Chondrocyte (in vitro differentiated cells): ENCODE data around the gene MACC1. TPM values are rescaled to one million over a fixed set of nuclear protein-coding genes. Genes with fewer than 3 reads are reported as not detected.

ENCODE experiments used
- DNase-seq: peaks from one replicate; pipeline ENCODE4 v3.0.0; 2021; ENCODE audit warnings: mixed read lengths, low spot score
- H3K27ac Mint-ChIP-seq: one replicate; pipeline ENCODE4 v1.8.0; 2021; ENCODE audit warnings: mild to moderate bottlenecking, moderate library complexity, mixed read lengths; ENCODE audit not compliant: unreplicated experiment
- H3K27me3 Mint-ChIP-seq: 2 replicates; pipeline ENCODE4 v1.8.0; 2021; ENCODE audit warnings: low read depth, mixed read lengths
- H3K36me3 Mint-ChIP-seq: 2 replicates; pipeline ENCODE4 v1.8.0; 2021; ENCODE audit warnings: low read depth, mixed read lengths
- H3K4me1 Mint-ChIP-seq: 2 replicates; pipeline ENCODE4 v1.8.0; 2021; ENCODE audit warnings: low read depth, mild to moderate bottlenecking, mixed read lengths
- H3K4me3 Mint-ChIP-seq: one replicate; pipeline ENCODE4 v1.8.0; 2021; ENCODE audit warnings: mild to moderate bottlenecking, moderate library complexity, mixed read lengths; ENCODE audit not compliant: unreplicated experiment
- H3K9me3 Mint-ChIP-seq: 2 replicates; pipeline ENCODE4 v1.8.0; 2021; ENCODE audit warnings: low read depth, mixed read lengths
- total RNA-seq: library from RNA; stranded (reverse); gene quantifications from 3 replicates; pipeline ENCODE4 v1.2.1, GENCODE V29; 2021
- TF ChIP-seq, protein P1 (sequence below): fragments of 200-600 bp; sonication (generic); IDR thresholded peaks from 2 replicates; pipeline ENCODE4 v1.5.0; 2021; ENCODE audit warnings: antibody characterized with exemption, mild to moderate bottlenecking, moderate library complexity

The MACC1 gene
- total RNA-seq, 1 donor from 2014 or later: not detected

DNA sequence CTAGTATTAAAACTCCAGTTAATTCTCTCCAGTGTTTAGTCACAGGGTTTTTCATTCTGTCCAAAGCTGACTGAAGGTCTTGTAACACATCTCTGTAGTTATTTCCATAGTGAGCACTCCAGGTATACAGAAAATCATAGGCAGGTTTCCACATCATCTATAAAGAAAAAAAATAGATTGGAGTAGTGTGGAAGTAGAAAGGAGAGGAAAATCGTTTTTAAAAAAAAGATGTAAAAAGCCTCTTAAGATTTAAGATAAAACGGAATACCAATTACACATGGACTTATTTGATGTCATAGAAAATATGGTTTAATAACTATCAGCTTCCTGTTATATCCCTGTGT is 76.2 kb downstream of the MACC1 start:
- Mint-ChIP-seq H3K4me1 (peaks cover 7% of the 10 kb centered on the region), H3K9me3 (no peaks in the 10 kb centered on the region), H3K27ac (no peak overlapping the region), H3K27me3 (peaks cover 3% of the 10 kb centered on the region), H3K4me3 (no peak overlapping the region), H3K36me3 (no peaks in the 10 kb centered on the region)
- DNase-seq: no peak
- TF ChIP-seq, protein P1, sequence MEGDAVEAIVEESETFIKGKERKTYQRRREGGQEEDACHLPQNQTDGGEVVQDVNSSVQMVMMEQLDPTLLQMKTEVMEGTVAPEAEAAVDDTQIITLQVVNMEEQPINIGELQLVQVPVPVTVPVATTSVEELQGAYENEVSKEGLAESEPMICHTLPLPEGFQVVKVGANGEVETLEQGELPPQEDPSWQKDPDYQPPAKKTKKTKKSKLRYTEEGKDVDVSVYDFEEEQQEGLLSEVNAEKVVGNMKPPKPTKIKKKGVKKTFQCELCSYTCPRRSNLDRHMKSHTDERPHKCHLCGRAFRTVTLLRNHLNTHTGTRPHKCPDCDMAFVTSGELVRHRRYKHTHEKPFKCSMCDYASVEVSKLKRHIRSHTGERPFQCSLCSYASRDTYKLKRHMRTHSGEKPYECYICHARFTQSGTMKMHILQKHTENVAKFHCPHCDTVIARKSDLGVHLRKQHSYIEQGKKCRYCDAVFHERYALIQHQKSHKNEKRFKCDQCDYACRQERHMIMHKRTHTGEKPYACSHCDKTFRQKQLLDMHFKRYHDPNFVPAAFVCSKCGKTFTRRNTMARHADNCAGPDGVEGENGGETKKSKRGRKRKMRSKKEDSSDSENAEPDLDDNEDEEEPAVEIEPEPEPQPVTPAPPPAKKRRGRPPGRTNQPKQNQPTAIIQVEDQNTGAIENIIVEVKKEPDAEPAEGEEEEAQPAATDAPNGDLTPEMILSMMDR: no peak

DNA sequence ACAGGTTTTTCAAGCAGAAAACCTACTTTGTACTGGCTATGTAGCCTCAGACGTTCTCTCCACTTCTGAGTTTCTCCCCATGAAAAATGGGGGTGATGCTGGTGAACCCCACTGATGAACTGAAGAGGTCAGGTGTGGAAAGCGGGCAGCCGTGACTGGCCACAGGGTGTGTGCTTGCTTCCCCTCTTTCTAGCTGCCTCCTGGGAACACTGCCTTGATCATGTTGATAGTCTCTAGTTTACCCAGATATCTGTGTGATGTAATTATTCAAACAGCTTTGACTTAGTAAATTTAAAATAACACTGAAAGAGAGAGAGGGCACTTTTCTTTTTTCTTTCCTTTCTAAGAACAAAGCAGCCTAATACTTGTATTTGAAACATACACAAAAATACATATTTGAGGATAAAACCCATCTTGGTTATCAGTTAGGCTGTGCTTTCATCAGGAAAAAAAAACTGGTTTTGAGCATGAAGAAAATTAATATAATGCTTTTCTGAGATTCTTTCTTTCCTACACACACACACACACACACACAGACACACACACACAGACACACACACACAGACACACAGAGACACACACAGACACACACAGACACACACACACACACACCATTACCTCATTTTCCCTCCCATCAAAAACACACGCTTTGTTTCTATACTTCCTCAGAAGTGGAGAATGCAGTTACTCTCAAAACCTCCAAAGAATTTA is 76.7 kb downstream of the MACC1 start:
- Mint-ChIP-seq H3K36me3 (no peaks in the 10 kb centered on the region), H3K27ac (no peak overlapping the region), H3K9me3 (no peaks in the 10 kb centered on the region), H3K27me3 (peaks cover 3% of the 10 kb centered on the region), H3K4me1 (peaks cover 3% of the 10 kb centered on the region), H3K4me3 (no peak overlapping the region)
- no peak for DNase-seq
- TF ChIP-seq, protein P1: no peak

DNA sequence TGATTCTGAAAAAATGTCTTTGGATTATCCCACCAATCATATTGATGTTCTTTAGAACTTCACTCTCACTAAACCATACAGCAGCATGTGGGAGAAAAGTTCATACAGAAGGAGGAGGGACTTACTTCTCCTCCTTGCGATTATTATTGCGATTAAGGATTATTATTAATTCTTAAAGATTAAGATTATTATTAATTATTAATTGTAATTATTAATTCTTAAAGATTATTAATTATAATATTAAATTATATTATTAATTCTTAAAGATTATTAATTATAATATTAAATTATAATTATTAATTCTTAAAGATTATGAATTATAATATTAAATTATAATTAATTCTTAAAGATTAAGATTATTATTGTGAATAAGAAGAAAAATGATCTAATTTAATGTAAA is 80.5 kb downstream of the MACC1 start:
- Mint-ChIP-seq H3K27ac (no peak overlapping the region), H3K9me3 (no peaks in the 10 kb centered on the region), H3K27me3 (no peaks in the 10 kb centered on the region), H3K36me3 (no peaks in the 10 kb centered on the region), H3K4me3 (no peak overlapping the region), H3K4me1 (peaks cover 2% of the 10 kb centered on the region)
- TF ChIP-seq, protein P1: no peak
- DNase-seq: no peak

DNA sequence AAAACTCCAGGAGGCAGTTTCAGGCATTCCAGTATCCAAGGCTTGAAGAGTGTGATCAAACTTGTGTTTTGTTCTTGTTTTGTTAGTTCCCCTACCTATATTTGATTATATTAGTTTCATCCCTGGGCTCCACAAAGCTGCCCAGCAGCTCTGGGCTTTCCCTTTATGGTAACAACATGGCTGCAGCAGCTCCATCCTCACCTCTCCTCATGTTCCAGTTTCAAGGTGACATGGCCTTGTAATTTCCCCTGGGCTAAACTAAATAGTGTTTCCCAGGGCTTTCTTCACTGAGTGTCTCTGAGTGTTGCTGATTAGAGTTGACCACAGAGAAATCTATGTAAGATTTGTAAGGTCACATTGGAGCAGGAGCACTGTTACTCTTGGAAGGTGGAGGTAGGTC is 83.4 kb downstream of the MACC1 start:
- peaks cover 2% of the 10 kb centered on the region for H3K9me3 Mint-ChIP-seq
- no peak overlapping the region for H3K27ac Mint-ChIP-seq
- H3K27me3 Mint-ChIP-seq: no peaks in the 10 kb centered on the region
- no peak overlapping the region for H3K4me3 Mint-ChIP-seq
- TF ChIP-seq, protein P1: no peak
- DNase-seq: no peak
- no peaks in the 10 kb centered on the region for H3K36me3 Mint-ChIP-seq
- no peaks in the 10 kb centered on the region for H3K4me1 Mint-ChIP-seq

DNA sequence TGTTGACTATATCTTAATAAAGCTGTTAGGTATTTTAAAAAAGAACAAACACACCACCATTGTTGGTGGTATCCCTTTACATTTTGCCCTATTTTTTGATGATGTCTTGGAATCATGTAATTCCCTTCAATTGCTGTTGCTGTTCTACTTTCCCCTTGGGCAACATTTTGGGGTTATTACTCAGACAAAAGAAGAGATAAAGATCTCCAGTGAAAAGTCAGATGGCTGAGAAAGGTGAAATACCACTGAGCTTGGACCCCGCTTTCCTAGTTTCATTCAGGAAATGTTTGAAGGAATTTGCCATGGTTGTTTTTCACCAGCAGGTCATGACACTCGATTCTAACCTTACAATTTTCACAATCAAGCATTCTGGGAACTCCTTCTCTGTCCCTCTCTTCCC is 84.6 kb downstream of the MACC1 start:
- H3K36me3 Mint-ChIP-seq: no peaks in the 10 kb centered on the region
- H3K4me3 Mint-ChIP-seq: no peak overlapping the region
- H3K4me1 Mint-ChIP-seq: peaks cover 6% of the 10 kb centered on the region
- TF ChIP-seq, protein P1: no peak
- DNase-seq: no peak
- H3K27ac Mint-ChIP-seq: no peak overlapping the region
- no peaks in the 10 kb centered on the region for H3K27me3 Mint-ChIP-seq
- H3K9me3 Mint-ChIP-seq: peaks cover 2% of the 10 kb centered on the region
